ENCODE data around the gene CENPA.
"Not testable (repeated sequence)": the region's sequence is repeated elsewhere in the genome, so short reads cannot be mapped to it uniquely, and the experiment has no call there.

CENPA gene

DNA sequence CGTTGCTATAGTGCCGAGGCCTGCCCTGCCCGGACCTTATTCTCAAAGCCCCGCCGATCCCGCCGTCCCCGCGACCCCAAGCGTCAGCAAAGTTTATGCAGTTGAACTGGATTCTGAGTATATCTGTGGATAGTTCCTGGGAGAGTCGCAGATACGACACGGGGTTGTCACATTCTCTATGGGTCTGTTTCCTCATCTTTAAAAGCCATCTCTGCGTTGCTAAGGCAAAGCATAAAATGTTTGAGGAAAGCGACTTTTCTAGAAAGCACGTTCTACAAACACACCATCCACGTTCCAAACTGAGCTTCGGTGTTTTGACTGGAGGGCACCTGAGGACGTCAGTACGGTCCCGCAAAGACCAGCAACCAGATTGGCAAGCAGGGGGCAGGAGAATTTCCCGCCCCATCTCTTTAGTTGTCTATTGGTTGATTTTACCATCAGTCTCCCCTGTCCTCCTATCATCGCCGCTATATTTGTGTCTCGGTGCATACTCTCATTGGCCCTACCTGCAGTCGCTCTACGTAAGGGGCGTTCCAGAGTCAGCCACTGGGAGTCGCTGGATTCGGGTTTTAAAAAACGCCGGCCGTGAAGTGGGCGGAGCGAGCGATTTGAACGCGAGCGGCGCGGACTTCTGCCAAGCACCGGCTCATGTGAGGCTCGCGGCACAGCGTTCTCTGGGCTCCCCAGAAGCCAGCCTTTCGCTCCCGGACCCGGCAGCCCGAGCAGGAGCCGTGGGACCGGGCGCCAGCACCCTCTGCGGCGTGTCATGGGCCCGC, at the start of gene CENPA:
Gene CENPA (plus strand): TSS at position 626 of the 776 bp plus-strand sequence. CDS start 141 bp downstream, at position 767.
- DNase-seq = peak; percentile 100

DNA sequence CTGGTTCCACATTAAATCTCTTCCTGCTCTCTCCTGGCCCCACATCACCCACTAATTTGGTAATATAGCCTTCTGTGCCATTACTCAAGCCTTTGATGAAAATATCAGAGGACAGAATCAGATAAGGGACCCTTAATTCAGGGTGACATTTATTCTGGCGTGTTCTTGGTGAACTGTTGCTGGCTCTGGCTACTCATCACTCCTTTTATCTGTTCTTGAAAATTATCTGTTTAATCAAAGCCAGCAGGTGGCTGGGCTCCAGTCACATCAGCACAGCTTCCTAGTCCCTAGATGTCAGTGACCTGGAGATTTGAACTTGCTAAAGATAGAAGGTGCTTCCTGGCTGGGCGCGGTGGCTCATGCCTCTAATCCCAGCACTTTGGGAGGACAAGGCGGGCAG, 48.6 kb upstream of the CENPA start:
- no peak for DNase-seq

DNA sequence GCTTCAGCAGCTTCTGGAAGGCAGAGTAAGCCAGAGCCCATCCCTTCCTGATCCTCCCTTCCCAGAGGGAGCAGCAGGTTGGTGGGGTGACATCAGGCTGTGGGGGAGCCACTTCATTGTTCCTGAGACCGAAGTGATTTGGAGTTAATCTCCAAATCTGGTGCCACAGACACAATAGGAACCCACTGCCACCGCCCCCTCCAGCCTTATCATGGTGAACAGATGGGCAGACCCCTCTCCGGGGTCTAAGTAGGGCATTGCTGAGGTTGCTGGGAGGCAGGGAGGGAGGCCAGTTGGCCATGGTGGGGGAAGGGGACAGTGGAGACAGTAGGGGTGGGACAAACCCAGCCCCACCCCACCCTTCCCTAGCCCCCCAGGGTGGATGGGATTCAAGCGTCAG, 47.4 kb upstream of the CENPA start:
- peak; percentile 96 for DNase-seq

DNA sequence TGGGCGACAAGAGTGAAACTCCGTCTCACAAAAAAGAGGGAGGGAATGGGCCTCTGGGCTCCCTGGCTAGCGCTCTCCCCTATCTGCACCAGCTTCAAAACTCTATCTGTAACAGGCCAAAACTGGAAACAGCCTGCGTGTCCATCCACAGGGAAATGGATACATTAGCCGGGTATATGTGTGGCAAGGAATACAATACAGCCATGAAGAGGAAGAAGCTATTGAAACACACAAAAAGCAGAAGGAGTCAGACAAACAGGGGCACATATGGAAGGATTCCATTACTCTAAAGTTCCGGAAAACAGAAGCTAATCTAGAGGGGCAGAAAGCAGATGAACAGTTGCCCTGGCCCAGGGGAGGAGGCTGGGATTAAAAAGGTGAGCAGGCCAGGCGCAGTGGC, 46.3 kb upstream of the CENPA start:
- no peak for DNase-seq

DNA sequence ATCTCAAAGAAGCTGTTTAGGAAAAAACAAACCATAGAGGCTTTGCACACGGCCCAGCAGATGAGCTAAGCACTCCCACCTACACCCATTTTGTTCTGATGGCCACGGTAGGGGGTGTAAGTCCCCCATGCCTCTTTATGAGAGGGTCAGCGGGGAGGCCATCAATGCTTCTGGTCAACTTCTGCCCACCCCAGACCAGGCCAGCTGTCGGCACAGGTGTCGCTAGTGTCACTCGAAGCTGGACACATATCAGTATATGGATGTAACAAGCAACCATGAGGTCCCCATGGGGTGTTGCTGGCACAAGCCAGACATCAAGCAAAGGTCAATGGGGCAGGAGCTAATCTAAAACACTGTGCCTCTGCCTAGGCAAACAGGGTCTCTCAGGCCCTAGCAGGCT, 45.5 kb upstream of the CENPA start:
- no peak for DNase-seq

DNA sequence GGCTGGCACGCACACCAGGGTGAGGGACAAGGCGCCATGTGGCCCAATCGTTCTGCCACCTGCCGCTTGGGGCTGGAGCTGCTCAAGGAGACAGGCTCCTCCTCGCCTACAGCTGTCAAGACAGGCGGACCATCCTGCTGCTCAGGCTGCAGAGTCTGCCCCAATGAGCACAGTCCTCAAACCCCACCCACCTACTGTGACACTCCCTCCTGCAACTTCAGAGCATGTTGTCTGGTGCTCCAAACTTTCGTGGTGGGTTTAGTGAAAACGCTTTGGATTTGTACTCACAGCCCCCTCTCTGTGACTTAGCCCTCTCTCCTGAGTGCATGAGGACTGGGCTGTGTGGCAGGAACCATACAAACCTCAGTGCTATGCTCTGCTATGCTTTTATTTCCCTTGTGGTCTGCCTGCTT, 45.0 kb upstream of the CENPA start:
- peak; percentile 96 for DNase-seq

DNA sequence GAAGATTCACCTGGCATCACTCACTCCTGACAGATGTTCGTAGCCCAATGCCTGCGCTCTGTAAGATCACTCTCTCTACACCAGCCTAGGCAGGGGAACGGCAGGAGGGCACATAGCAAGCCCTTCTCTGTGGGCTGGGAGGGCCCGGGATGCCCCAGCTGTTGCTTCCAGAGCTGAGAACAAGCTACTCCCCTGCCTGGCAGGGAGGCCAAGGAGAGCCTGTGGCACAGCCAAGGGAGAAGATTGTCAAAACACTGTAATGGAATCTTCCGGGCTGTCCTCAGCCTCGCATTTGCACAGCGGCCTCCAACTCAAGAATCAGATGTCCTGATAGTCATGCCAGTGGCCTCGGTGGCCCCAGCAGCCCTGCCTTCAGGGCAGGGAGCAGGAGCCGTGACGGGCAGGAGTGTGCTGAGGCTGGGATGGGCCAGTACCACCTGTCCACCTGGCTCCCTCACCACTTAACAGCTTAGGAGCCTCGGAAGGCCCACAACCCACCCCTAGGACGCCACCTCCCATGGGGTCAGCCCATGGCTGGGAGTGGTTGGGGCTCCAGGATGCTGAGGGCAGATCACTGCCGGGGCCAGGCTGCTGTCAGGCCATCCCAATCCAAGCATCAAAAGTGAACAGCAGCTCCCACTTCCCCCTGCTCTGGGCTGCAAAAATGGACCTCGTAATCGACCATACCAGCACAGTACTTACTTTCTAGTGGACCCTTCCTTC, 43.6 kb upstream of the CENPA start:
- no peak for DNase-seq

DNA sequence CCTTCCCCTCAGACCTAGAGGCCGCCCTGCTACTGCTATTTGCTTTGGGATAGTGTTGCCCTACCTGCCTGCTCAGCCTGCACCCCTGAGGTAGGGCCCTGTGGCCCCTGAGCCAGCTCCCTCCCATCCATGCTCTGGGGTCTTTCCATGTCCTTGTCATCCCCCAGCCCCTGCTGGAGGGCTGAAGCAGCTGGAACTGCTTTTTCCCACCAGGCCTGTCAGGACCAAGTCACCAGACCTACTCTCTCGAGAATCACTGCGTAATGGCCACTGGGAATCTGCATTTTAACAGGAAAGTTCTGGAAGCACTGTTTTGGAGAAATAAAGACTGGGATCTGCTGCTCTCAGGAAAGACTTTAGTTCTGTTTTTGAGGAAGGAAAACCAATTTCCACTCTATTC, 42.0 kb upstream of the CENPA start:
- DNase-seq = no peak

DNA sequence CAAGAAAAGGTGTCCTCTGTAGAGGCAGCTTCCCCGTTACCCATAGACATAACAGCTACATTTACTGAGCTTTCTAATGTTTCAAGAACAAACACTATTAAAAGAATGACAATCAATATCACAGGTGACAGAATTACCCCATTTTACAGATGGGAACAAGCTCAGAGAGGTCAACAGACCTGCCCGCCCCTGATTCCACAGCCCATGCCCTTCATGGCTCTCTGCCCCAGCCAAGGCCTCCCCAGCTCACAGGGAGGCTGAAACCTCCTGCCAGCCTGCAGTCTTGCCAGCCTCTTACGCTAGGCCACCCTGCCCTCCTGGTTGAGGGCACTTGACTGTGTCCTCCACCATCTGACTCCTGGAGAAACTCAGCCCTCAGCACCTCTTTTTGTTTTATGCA, 40.9 kb upstream of the CENPA start:
- no peak for DNase-seq

DNA sequence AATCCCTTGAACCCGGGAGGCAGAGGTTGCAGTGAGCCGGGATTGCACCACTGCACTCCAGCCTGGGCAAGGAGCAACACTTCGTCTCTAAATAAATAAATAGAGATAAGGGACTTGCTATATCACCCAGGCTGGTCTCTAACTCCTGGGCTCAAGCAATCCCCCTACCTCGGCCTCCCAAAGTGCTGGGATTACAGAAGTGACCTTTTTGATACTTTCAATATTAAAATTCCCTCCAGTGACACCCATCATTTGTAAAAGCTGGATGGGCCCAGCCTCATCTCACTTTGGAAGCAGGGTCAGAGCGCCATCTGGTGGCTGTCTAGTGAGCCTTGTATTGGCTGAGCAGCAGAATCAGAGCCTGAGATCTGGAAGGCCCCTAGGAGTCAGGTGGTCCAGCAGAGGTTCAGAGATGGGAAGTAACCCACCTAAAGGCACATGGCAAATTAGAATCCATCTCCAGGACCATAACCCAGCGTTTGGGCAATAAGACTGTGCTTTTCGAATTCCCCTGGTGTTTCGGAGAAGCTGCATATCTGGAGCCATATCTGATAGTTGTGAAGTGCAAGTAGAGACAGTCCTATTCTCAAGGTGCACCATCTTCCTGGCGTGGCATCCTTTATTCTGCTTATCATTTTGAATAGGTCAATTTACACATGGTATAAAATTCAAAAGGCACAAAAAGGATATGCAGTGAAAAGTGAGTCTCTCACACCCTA, 40.1 kb upstream of the CENPA start:
- peak; percentile 93 for DNase-seq

DNA sequence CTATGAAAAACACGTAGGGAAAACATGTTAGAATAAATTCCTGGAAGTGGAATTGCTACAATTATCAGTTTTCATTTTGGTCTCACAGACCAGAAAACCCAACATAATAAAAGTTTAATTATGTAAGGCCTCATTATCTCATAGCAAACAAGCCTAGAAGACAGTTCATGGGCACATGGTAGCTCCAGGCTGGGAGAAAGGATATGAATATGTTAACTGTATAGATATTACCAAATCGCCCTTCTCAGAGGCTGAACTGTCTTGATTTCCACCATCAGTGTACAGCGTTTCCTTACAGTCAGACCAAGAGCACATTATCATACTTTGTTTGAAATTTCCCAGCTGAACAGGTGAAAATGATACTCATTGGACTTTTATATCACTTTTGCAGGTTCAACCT, 38.9 kb upstream of the CENPA start:
- no peak for DNase-seq

DNA sequence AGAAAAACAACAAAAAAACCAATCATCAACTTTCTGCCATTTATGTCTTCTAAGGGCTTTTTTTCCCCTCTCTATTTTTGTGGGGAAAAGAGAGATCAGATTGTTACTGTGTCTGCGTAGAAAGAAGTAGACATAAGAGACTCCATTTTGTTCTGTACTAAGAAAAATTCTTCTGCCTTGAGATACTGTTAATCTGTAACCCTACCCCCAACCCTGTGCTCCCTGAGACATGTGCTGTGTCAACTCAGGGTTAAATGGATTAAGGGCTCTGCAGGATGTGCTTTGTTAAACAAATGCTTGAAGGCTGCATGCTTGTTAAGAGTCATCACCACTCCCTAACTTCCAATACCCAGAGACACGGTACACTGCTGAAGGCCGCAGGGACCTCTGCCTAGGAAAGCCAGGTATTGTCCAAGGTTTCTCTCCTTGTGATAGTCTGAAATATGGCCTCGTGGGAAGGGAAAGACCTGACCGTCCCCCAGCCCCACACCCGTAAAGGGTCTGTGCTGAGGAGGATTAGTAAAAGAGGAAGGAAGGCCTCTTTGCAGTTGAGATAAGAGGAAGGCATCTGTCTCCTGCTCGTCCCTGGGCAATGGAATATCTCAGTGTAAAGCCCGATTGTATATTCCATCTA, 36.0 kb upstream of the CENPA start:
- DNase-seq = peak; percentile 90

DNA sequence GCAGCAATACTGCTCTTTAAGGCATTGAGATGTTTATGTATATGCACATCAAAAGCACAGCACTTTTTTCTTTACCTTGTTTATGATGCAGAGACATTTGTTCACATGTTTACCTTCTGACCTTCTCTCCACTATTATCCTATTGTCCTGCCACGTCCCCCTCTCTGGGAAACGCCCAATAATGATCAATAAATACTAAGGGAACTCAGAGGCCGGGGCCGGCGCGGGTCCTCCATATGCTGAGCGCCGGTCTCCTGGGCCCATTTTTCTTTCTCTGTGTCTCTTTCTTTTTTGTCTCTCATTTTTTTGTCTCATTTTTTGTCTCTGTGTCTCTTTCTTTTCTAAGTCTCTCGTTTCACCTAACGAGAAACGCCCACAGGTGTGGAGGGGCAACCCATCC, 35.4 kb upstream of the CENPA start:
- DNase-seq = peak; percentile 64

DNA sequence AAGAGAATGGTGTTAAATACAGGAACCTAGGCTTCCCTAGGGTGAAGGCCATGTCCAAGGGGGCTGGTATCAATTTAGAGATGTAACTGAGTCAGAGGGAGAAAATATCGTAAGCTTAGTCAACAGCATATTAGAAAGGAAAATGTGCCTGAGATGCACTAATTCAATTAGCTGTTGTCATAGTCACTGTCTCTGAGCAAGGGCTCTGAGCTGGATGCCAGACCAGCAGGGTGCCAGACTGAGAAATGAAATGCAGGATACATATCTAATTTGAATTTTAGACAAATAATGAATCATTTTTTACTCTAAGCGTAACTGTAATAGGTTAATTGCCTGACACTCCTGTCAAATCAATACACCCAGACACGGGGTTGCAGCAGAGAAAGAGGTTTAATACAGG, 33.2 kb upstream of the CENPA start:
- DNase-seq = peak; percentile 82

DNA sequence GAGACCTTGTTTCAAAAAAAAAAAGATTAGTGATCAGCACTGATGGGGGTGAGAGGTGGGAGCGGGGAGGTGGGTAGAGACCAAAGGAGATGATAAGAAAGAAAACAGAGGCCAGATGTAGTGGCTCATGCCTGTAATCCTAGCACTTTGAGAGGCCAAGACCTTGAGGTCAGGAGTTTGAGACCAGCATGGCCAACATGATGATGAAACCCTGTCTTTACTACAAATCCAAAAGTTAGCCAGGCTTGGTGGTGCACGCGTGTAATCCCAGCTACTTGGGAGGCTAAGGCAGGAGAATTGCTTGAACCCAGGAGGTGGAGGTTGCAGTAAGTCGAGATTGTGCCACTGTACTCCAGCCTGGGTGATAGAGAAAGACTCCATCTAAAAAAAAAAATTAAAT, 31.3 kb upstream of the CENPA start:
- no peak for DNase-seq

DNA sequence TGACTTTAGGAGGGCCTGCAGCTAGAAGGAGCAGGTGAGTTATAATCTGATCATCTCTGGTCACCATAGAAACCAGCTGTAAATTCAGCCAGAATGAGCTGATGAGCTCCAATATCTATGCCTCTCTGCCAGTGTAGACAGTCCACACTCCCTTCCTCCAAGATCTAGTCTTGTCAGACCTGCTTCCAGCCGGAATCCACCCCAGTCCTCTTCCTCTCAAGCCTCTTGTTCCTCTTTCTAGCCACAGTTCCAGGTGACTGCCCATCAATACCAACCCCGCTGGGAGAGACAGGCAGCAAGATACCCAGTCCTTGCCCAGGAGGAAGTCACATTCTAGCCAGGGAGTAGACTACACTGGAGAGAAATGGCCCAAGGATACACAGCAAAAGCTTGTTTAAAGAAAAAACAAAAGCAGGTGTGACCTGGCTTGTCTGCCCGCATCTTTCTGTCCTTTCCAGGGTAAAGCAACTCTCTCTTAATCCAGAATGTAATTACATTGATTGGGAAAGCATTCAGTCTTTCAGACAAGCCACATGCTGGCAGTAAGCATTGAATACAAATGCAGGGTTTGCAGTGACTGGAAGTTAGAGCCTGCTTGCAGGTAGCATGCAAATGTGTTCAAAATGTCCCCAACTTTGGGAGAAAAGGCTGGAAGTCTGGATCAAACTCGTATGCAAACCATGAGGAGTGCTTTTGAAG, 30.7 kb upstream of the CENPA start:
- peak; percentile 36 for DNase-seq

DNA sequence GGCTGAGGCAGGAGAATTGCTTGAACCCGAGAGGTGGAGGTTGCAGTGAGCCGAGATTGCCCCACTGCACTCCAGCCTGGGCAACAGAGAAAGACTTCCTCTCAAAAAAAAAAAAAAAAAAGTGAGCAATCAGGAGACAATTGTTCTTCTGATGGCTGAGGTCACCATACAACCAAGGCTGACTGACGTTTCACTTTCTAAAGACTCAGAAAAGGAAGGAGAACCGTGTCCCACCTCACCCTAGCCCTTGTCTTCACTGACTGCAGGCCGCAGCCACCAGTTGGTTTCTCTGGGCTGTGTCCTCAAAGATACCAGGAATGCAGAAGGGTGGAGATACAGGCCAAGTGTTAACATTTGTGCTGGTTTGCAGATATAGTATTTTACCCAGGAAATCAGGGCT, 29.5 kb upstream of the CENPA start:
- no peak for DNase-seq

DNA sequence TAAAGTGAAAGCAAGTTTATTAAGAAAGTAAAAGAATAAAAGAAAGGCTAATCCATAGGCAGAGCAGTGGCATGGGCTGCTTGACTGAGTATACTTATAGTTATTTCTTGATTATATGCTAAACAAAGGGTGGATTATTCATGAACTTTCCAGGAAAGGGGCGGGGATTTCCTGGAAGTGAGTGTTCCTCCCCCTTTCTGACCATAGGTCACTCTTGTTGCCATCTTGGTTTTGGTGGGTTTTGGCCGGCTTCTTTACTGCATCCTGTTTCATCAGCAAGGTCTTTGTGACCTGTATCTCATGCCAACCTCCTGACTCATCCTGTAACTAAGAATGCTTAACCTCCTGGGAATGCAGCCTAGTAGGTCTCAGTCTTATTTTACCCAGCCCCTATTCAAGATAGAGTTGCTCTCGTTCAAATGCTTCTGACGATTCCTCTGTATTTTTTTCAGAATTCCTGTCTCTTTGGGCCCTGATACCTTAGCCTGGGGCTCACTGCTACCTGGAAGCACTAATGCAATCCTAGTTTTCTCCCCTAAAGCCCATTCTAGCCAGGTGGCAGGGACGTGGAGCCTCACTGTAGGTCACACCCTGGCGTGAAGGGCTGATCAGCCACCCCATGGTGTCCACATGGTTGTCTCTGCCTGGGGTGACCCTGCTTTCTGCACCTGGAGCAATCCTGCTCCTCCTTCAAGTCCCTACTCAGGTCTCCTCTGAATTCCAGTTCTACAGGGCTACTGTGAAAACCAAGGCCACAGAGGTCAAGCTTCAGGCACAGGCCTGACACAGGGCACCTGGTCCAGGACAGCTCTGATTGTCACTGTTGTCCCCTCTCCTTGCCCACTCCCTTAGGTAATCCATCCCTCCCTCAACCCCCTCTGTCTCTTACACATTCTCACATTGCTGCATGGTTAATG, 27.7 kb upstream of the CENPA start:
- DNase-seq = no peak

DNA sequence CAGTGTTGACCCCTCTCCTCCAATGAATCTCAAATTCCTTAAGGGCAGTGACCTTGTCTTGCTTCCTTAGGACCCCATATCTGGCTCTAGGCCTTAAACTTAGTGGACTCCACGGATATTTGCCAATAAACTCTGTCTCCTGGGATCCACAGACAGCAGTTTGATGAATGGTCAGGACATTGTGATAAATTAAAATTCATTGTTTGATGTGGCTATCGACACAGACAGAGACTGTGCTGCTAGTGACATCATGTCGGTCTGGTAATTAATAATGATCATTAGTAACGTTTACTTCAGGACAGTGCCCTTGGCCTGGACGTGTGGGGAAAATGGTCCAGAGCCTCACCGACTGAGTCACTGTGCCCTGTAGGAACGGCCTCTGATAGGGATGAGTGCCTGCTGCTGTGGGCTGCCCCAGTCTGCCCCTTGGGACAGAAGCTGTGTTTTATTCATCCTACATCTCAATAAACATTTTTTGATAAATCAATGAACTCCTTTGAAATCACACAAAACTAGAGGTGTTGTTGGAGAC, 27.0 kb upstream of the CENPA start:
- no peak for DNase-seq

DNA sequence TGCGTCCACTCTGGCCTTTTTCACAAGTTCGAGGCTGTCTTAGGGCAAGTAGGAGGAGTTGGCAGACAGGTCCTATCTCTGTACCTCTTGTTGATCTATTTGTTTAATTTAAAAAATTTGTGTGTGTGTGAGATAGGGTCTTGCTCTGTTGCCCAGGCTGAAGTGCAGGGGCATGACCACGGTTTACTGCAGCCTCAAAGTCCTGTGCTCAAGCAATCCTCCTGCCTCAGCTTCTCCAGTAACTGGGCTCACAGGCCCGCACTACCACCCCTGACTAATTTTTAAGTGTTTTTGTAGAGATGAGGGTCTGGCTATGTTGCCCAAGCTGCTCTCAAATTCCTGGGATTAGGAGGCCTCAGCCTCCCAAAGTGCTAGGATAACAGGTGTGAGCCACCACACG, 26.0 kb upstream of the CENPA start:
- no peak for DNase-seq

DNA sequence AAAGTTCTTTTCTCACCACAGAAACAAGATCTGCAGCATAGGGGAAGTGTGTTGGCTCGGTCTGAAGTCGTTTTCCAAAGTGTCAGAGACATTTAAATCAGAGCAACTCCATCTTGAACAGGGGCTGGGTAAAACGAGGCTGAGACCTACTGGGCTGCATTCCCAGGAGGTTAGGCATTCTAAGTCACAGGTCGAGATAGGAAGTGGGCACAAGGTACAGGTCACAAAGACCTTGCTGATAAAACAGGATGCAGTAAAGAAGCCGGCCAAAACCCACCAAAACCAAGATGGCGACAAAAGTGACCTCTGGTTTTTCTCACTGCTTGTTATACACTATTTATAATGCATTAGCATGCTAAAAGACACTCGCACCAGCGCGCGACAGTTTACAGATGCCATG, 24.9 kb upstream of the CENPA start:
- not testable (repeated sequence) for DNase-seq

All from NCI-H82 (cell line).